ENCODE results near the gene IL15.

GRCh38 chr4:141654098-141654497 is 17.7 kb downstream of the IL15 start:
- TF ChIP-seq EZH2 (IDR thresholded peaks at IDR 0.05; ENCODE audit: insufficient read depth, poor library complexity, severe bottlenecking) (no peak), EZH2phosphoT487 (IDR thresholded peaks at IDR 0.05; ENCODE audit: insufficient read depth, low read depth) (no peak)

All from GM23248 (cell line).